ENCODE data around the gene PRSS35.

DNA sequence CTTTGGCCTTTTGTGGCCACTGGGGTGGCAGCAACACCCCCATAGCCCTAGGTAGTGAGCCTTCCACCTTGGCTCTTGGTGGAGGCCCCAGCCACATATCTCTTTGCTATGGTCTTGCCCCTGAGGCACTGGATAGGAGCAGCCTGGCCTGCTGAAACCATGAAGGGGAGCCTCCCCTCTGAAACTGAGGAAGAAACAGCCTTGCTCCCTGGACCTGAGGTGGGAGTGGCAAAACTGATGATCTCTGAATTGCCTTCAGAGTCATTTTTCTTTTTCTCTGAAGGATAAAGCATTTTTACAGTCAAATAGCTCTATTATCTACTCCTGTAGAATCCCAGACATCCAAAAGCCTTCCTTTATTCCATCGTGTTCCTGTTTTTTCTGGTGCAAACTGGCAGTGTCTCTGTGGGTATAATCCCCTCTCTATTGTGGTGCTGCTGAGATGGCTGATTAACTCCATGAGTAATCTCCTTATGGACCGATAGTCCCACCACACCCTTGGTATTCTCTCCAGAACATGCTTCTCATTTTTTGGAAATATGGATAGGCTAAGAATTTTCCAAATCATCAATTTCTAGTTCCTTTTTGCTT lies 22.0 kb upstream of the PRSS35 start:
- no peak for TF ChIP-seq CTCF (IDR thresholded peaks at IDR 0.05)
- TF ChIP-seq POLR2A (IDR thresholded peaks at IDR 0.05; ENCODE audit: low read depth), result no peak
- TF ChIP-seq POLR2AphosphoS5 (IDR thresholded peaks at IDR 0.05), result no peak
- TF ChIP-seq EP300 (IDR thresholded peaks at IDR 0.05), result no peak

All from esophagus muscularis mucosa (tissue), 4 donors.